Neural crest cell (in vitro differentiated cells): ENCODE data around the gene ANAPC4. TPM values are rescaled to one million over a fixed set of nuclear protein-coding genes. Genes with fewer than 3 reads are reported as not detected.
A peak's percentile ranks its signal among the peaks of the same experiment; 100 is the strongest.

Experiments
- DNase-seq: peaks from one replicate; pipeline ENCODE4 v3.0.0; 2021; ENCODE audit warnings: low read depth, mixed read lengths, low spot score
- H3K27ac Mint-ChIP-seq: one replicate; pipeline ENCODE4 v1.8.0; 2021; ENCODE audit warnings: mild to moderate bottlenecking, mixed read lengths; ENCODE audit not compliant: unreplicated experiment
- H3K27me3 Mint-ChIP-seq: 2 replicates; pipeline ENCODE4 v1.8.0; 2021; ENCODE audit warnings: low read depth, mild to moderate bottlenecking, mixed read lengths
- H3K36me3 Mint-ChIP-seq: 2 replicates; pipeline ENCODE4 v1.8.0; 2021; ENCODE audit warnings: low read depth, mild to moderate bottlenecking, mixed read lengths
- H3K4me1 Mint-ChIP-seq: 2 replicates; pipeline ENCODE4 v1.8.0; 2021; ENCODE audit warnings: mixed read lengths
- H3K4me3 Mint-ChIP-seq: one replicate; pipeline ENCODE4 v1.8.0; 2021; ENCODE audit warnings: mild to moderate bottlenecking, mixed read lengths
- H3K9me3 Mint-ChIP-seq: 2 replicates; pipeline ENCODE4 v1.8.0; 2021; ENCODE audit warnings: mixed read lengths
- total RNA-seq: library from RNA; stranded (reverse); gene quantifications from 2 replicates; pipeline ENCODE4 v1.2.1, GENCODE V29; 2021
- TF ChIP-seq, protein P1 (sequence below): fragments of 200-600 bp; sonication (generic); conservative IDR thresholded peaks from 2 replicates; pipeline ENCODE4 v1.5.0; 2021; ENCODE audit warnings: antibody characterized with exemption, mild to moderate bottlenecking

The ANAPC4 gene
- total RNA-seq, 1 donor from 2014 or later = 34.1 TPM

GRCh38 chr4:25437926-25438325, 60.9 kb downstream of the ANAPC4 start:
- no peak overlapping the region for H3K27ac Mint-ChIP-seq
- no peak for DNase-seq
- peaks cover 16% of the 10 kb centered on the region for H3K4me1 Mint-ChIP-seq
- no peak overlapping the region for H3K4me3 Mint-ChIP-seq
- H3K36me3 Mint-ChIP-seq = no peaks in the 10 kb centered on the region
- no peaks in the 10 kb centered on the region for H3K27me3 Mint-ChIP-seq
- TF ChIP-seq, protein P1, sequence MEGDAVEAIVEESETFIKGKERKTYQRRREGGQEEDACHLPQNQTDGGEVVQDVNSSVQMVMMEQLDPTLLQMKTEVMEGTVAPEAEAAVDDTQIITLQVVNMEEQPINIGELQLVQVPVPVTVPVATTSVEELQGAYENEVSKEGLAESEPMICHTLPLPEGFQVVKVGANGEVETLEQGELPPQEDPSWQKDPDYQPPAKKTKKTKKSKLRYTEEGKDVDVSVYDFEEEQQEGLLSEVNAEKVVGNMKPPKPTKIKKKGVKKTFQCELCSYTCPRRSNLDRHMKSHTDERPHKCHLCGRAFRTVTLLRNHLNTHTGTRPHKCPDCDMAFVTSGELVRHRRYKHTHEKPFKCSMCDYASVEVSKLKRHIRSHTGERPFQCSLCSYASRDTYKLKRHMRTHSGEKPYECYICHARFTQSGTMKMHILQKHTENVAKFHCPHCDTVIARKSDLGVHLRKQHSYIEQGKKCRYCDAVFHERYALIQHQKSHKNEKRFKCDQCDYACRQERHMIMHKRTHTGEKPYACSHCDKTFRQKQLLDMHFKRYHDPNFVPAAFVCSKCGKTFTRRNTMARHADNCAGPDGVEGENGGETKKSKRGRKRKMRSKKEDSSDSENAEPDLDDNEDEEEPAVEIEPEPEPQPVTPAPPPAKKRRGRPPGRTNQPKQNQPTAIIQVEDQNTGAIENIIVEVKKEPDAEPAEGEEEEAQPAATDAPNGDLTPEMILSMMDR = no peak
- no peaks in the 10 kb centered on the region for H3K9me3 Mint-ChIP-seq

- H3K36me3 Mint-ChIP-seq = no peaks in the 10 kb centered on the region
- peaks cover 4% of the 10 kb centered on the region for H3K4me1 Mint-ChIP-seq
- DNase-seq = peak; percentile 62
- H3K27me3 Mint-ChIP-seq = no peaks in the 10 kb centered on the region
- TF ChIP-seq, protein P1 = peak; percentile 91
- H3K9me3 Mint-ChIP-seq = no peaks in the 10 kb centered on the region
- no peak overlapping the region for H3K27ac Mint-ChIP-seq
- H3K4me3 Mint-ChIP-seq = no peak overlapping the region
Measured at GRCh38 chr4:25439918-25440477, 62.9 kb downstream of the ANAPC4 start.

DNA sequence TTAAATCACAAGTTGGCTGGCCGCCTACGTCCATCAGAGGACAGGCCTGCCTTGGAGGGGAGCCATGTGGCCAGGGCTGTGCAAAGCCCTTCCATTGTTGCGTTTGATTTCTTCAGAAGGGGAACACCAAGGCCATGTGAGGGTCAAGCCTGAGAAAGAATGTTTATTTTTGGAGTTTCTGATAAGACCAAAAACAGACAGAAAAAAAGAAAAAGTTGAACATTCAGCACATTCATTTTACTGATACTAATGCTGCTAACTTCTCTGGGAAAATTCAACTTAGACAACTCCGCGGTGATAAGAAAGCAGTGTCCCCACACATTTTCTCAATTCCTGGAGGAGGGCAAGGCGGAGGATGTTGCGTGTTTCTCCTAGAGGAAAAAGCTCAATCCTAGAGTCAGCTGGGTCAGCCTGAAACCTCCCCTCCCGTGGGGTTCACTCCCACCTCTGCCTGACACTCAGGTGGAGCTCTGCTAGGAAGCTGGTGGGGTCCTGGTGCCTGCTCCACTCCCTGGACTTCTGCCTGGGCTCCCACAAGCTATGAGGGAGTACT, 63.5 kb downstream of the ANAPC4 start:
- peaks cover 4% of the 10 kb centered on the region for H3K4me1 Mint-ChIP-seq
- no peaks in the 10 kb centered on the region for H3K27me3 Mint-ChIP-seq
- no peaks in the 10 kb centered on the region for H3K36me3 Mint-ChIP-seq
- no peak overlapping the region for H3K27ac Mint-ChIP-seq
- H3K4me3 Mint-ChIP-seq = no peak overlapping the region
- TF ChIP-seq, protein P1 = no peak
- no peak for DNase-seq
- H3K9me3 Mint-ChIP-seq = no peaks in the 10 kb centered on the region

- no peaks in the 10 kb centered on the region for H3K9me3 Mint-ChIP-seq
- peak; percentile 60 for DNase-seq
- no peak overlapping the region for H3K4me3 Mint-ChIP-seq
- H3K27ac Mint-ChIP-seq = no peak overlapping the region
- TF ChIP-seq, protein P1 = peak; percentile 77
- no peaks in the 10 kb centered on the region for H3K27me3 Mint-ChIP-seq
- no peaks in the 10 kb centered on the region for H3K36me3 Mint-ChIP-seq
- H3K4me1 Mint-ChIP-seq = peaks cover 4% of the 10 kb centered on the region
Measured at GRCh38 chr4:25441519-25442117, 64.6 kb downstream of the ANAPC4 start.

GRCh38 chr4:25442863-25443307, 65.8 kb downstream of the ANAPC4 start:
- H3K27ac Mint-ChIP-seq = no peak overlapping the region
- H3K9me3 Mint-ChIP-seq = no peaks in the 10 kb centered on the region

More at GRCh38 chr4:25442863-25443307, 65.8 kb downstream of the ANAPC4 start:
- Mint-ChIP-seq H3K36me3 (no peaks in the 10 kb centered on the region), H3K4me1 (peaks cover 4% of the 10 kb centered on the region), H3K4me3 (no peak overlapping the region), H3K27me3 (no peaks in the 10 kb centered on the region)
- TF ChIP-seq, protein P1 = no peak
- no peak for DNase-seq
